NCI-H2029 (cell line): Measurements from ENCODE around the gene BMP7.

Experiments used
- DNase-seq: peaks from one replicate; lab custom pipeline; 2025; lab: John Stamatoyannopoulos, UW

BMP7 gene

DNA sequence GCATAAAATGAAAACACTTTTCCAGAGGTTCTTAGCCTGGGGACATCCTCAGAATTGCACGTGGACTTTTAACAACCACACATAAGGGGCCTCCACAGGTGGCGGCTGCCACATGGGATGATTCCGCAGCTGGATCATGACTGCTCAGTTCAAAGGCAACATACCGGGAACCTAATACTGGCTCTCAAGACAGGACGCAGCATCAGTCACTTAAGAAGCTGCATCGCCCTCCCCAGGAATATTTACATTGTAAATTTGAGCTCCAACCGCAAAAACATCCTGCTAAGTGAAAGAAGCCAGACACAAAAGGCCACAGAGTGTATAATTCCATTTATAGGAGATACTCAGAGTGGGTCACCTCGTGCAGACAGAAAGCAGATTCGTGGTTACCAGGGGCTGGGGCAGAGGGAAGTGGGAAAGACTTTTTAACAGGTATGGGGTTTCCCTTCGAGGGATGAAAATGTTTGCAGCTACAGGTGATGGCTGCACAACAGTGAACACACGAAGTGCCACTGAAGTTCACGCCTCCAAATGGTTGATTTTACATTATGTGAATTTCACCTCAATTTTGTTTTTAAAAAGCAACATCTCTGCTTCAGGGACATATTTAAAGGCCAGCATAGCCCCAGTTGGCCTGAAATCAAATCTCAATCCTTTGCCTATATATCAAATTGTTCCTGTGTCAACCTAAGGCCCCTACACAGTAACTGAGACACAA is 141.5 kb downstream of the BMP7 start:
- DNase-seq = no peak

GRCh38 chr20:57124366-57124765 is 142.1 kb downstream of the BMP7 start:
- DNase-seq = no peak

DNA sequence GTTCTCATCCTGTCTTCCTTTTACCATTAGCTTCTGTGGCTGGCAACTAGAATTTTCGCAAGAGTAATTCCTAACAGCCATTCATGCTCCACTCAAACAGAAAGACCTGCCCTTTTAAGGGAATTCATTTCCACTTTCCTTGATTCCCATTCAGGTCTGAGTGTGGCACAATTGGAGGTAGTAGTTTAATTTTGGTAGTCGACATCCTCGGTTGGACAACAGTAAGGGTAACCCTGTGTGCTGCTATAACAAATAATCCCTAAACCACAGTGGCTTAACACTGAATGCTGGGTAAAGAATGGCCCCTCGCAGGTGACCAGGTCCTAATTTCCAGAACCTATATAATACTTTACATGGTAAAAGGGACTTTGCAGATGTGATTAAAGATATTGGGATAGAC is 142.9 kb downstream of the BMP7 start:
- no peak for DNase-seq

GRCh38 chr20:57122536-57123489 is 143.6 kb downstream of the BMP7 start:
- no peak for DNase-seq

DNA sequence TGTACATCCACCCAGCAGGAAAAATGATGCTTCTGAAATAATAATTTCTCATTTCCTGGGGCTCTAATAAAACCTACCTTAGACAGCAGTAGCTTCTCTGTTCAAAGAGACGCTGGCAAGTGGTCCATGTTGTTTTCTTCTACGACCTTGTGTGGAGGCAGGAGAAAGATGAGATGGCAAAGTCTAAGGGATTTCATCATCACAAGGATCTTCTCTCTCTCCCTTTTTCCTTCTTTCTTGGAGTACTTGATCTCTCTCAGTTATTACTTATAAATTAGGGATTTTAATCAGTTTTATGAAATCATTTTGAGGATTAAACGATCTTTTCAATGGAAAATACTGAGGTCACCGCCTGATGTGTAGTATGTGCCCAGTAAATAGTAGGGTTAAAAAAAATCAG is 147.5 kb downstream of the BMP7 start:
- no peak for DNase-seq
